Epithelial cell of proximal tubule (primary cell): ENCODE measurements around the gene NELL2. TPM values are rescaled to one million over a fixed set of nuclear protein-coding genes. Genes with fewer than 3 reads are reported as not detected.
"Not testable (repeated sequence)": the region's sequence is repeated elsewhere in the genome, so short reads cannot be mapped to it uniquely, and the experiment has no call there.

Experiments
- DNase-seq: peaks from one replicate; pipeline ENCODE4 v3.0.0-alpha.2; 2011; ENCODE audit warnings: low read depth
- H3K4me3 ChIP-seq: 2 replicates; pipeline ENCODE4 v1.5.1; 2011; ENCODE audit warnings: low read depth, mild to moderate bottlenecking, low read length
- CTCF ChIP-seq: conservative IDR thresholded peaks from 2 replicates; pipeline ENCODE4 v1.5.1; 2012; ENCODE audit warnings: low read depth, mild to moderate bottlenecking, low read length
- total RNA-seq: library from RNA; depleted of rRNA; stranded (reverse); fragments of >200 nt; gene quantifications from 2 replicates; pipeline ENCODE4 v1.2.3, GENCODE V29; 2015

The NELL2 gene
- total RNA-seq, result 0.46 and 4.1 TPM in 2 replicates

- H3K4me3 ChIP-seq, result peak within 1 kb of the TSS; percentile 55
- TF ChIP-seq CTCF, result no peak
- DNase-seq, result no peak
Observed at GRCh38 chr12:44875954-44876543, at the start of gene NELL2. NELL2 (minus strand) TSS chr12:44876315; CDS start chr12:44875869, 446 bp downstream.

- H3K4me3 ChIP-seq, result no peak overlapping the region
- no peak for TF ChIP-seq CTCF
- DNase-seq, result no peak
Observed at GRCh38 chr12:44921736-44922135, 45.6 kb upstream of the NELL2 start.

GRCh38 chr12:44917141-44917540 is 41.0 kb upstream of the NELL2 start:
- no peak for TF ChIP-seq CTCF
- no peak for DNase-seq

DNA sequence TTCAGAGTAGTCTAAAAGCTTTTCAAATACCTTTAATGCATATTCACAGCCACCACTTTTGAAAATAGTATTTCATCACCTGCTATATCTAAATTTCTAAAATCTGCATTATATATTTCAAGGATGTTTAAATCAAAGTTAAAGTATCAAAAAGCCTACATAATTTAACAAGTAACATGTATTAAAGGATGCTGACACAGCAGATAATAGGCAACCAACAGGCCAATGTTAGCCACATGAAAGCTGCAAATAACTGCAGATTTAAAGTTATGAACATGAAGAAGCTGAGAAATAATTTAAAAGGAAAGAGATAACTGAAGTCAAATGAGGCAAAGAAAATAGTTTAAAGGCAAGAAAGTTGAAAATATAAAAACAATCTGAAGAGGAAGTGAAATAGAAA is 39.8 kb upstream of the NELL2 start:
- TF ChIP-seq CTCF, result no peak
- DNase-seq, result no peak
- H3K4me3 ChIP-seq, result no peak overlapping the region

More at GRCh38 chr12:44917141-44917540, 41.0 kb upstream of the NELL2 start:
- no peak overlapping the region for H3K4me3 ChIP-seq

- no peak for DNase-seq
- no peak overlapping the region for H3K4me3 ChIP-seq
- TF ChIP-seq CTCF, result no peak
Observed at GRCh38 chr12:44904321-44904720, 28.2 kb upstream of the NELL2 start.

DNA sequence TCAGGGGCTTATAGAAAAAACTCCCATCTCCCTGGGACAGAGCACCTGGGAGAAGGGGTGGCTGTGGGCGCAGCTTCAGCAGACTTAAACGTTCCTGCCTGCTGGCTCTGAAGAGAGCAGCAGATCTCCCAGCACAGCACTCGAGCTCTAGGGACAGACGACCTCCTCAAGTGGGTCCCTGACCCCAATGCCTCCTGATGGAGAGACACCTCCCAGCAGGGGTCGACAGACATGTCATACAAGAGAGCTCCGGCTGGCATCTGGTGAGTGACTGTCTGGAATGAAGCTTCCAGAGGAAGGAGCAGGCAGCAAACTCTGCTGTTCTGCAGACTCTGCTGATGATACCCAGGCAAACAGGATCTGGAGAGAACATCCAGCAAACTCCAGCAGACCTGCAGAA is 22.0 kb upstream of the NELL2 start:
- H3K4me3 ChIP-seq, DNase-seq: not testable (repeated sequence)

GRCh38 chr12:44889926-44890325 is 13.8 kb upstream of the NELL2 start:
- TF ChIP-seq CTCF, result no peak

More at GRCh38 chr12:44889926-44890325, 13.8 kb upstream of the NELL2 start:
- no peak overlapping the region for H3K4me3 ChIP-seq
- DNase-seq, result no peak
